ENCODE measurements around the gene HS6ST2. TPM values are rescaled to one million over a fixed set of nuclear protein-coding genes. Genes with fewer than 3 reads are reported as not detected.

HS6ST2 gene
- total RNA-seq, 1 experiment from 2014 or later: 0.26 TPM

GRCh38 chrX:132749406-132749805 is 209.0 kb downstream of the HS6ST2 start:
- Histone ChIP-seq H3K27me3 (ENCODE audit: control insufficient read depth, insufficient read depth, low read length) (no peaks in the 10 kb centered on the region), H3K4me3 (ENCODE audit: low read depth in 2 of 2, low read length in 2 of 2) (no peak overlapping the region), H3K27ac (ENCODE audit: low read length) (no peak overlapping the region), H3K9me3 (ENCODE audit: control insufficient read depth, insufficient read depth, low read depth, low read length) (no peaks in the 10 kb centered on the region), H3K4me1 (ENCODE audit: control insufficient read depth, insufficient read depth, low read length) (no peaks in the 10 kb centered on the region), H3K36me3 (ENCODE audit: control insufficient read depth, insufficient read depth, low read length) (no peaks in the 10 kb centered on the region)
- POLR2A ChIA-PET: interaction anchor here (0.6 kb wide), 1 partner anchor 533 kb away, joined by 3 read pairs; no protein-coding TSS in a partner anchor
- CTCF ChIA-PET: no interaction called here
- TF ChIP-seq, protein P1, sequence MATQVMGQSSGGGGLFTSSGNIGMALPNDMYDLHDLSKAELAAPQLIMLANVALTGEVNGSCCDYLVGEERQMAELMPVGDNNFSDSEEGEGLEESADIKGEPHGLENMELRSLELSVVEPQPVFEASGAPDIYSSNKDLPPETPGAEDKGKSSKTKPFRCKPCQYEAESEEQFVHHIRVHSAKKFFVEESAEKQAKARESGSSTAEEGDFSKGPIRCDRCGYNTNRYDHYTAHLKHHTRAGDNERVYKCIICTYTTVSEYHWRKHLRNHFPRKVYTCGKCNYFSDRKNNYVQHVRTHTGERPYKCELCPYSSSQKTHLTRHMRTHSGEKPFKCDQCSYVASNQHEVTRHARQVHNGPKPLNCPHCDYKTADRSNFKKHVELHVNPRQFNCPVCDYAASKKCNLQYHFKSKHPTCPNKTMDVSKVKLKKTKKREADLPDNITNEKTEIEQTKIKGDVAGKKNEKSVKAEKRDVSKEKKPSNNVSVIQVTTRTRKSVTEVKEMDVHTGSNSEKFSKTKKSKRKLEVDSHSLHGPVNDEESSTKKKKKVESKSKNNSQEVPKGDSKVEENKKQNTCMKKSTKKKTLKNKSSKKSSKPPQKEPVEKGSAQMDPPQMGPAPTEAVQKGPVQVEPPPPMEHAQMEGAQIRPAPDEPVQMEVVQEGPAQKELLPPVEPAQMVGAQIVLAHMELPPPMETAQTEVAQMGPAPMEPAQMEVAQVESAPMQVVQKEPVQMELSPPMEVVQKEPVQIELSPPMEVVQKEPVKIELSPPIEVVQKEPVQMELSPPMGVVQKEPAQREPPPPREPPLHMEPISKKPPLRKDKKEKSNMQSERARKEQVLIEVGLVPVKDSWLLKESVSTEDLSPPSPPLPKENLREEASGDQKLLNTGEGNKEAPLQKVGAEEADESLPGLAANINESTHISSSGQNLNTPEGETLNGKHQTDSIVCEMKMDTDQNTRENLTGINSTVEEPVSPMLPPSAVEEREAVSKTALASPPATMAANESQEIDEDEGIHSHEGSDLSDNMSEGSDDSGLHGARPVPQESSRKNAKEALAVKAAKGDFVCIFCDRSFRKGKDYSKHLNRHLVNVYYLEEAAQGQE (IDR thresholded peaks at IDR 0.05; ENCODE audit: insufficient read depth in 1 of 2, low read depth in 2 of 2, low read length in 1 of 2): no peak
- TF ChIP-seq POLR2AphosphoS5 (IDR thresholded peaks at IDR 0.05; ENCODE audit: low read depth, low read length) (no peak), TCF7L2 (IDR thresholded peaks at IDR 0.05; ENCODE audit: low read depth, low read length) (no peak), SIN3A (IDR thresholded peaks at IDR 0.05; ENCODE audit: borderline replicate concordance, insufficient read depth, low read depth, low read length) (no peak)
- TF ChIP-seq, protein P2, sequence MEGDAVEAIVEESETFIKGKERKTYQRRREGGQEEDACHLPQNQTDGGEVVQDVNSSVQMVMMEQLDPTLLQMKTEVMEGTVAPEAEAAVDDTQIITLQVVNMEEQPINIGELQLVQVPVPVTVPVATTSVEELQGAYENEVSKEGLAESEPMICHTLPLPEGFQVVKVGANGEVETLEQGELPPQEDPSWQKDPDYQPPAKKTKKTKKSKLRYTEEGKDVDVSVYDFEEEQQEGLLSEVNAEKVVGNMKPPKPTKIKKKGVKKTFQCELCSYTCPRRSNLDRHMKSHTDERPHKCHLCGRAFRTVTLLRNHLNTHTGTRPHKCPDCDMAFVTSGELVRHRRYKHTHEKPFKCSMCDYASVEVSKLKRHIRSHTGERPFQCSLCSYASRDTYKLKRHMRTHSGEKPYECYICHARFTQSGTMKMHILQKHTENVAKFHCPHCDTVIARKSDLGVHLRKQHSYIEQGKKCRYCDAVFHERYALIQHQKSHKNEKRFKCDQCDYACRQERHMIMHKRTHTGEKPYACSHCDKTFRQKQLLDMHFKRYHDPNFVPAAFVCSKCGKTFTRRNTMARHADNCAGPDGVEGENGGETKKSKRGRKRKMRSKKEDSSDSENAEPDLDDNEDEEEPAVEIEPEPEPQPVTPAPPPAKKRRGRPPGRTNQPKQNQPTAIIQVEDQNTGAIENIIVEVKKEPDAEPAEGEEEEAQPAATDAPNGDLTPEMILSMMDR (IDR thresholded peaks at IDR 0.05): no peak
- DNase-seq (ENCODE audit: low read depth, low spot score) (no peak), ATAC-seq (no peak)
- in situ Hi-C loops (cut with HindIII; ENCODE audit: low pct_unique_long_range_greater_than_20kb, low sequenced_read_pairs) (no loop called here), intact Hi-C loops (cut with micrococcal nuclease; ENCODE audit: unreplicated experiment) (no loop called here)
- BruUV-seq (replicated peaks): no TSS peak

GRCh38 chrX:132748909-132749308 is 209.5 kb downstream of the HS6ST2 start:
- ChIA-PET POLR2A (no interaction called here), CTCF (no interaction called here)
- Histone ChIP-seq H3K27ac (ENCODE audit: low read length) (no peak overlapping the region), H3K27me3 (ENCODE audit: control insufficient read depth, insufficient read depth, low read length) (no peaks in the 10 kb centered on the region), H3K4me3 (ENCODE audit: low read depth in 2 of 2, low read length in 2 of 2) (no peak overlapping the region), H3K36me3 (ENCODE audit: control insufficient read depth, insufficient read depth, low read length) (no peaks in the 10 kb centered on the region), H3K9me3 (ENCODE audit: control insufficient read depth, insufficient read depth, low read depth, low read length) (no peaks in the 10 kb centered on the region), H3K4me1 (ENCODE audit: control insufficient read depth, insufficient read depth, low read length) (no peaks in the 10 kb centered on the region)
- TF ChIP-seq, protein P2 (IDR thresholded peaks at IDR 0.05): no peak
- no peak for TF ChIP-seq POLR2AphosphoS5 (IDR thresholded peaks at IDR 0.05; ENCODE audit: low read depth, low read length)
- TF ChIP-seq, protein P1 (IDR thresholded peaks at IDR 0.05; ENCODE audit: insufficient read depth in 1 of 2, low read depth in 2 of 2, low read length in 1 of 2): no peak
- no peak for TF ChIP-seq TCF7L2 (IDR thresholded peaks at IDR 0.05; ENCODE audit: low read depth, low read length)
- in situ Hi-C loops (cut with HindIII; ENCODE audit: low pct_unique_long_range_greater_than_20kb, low sequenced_read_pairs) (no loop called here), intact Hi-C loops (cut with micrococcal nuclease; ENCODE audit: unreplicated experiment) (no loop called here)
- DNase-seq (ENCODE audit: low read depth, low spot score) (no peak), ATAC-seq (no peak)
- no TSS peak for BruUV-seq (replicated peaks)
